GOT3 (cell line): ENCODE measurements around the gene RBM44.
"Not testable (repeated sequence)": the region's sequence is repeated elsewhere in the genome, so short reads cannot be mapped to it uniquely, and the experiment has no call there.

Experiments used
- DNase-seq: peaks from one replicate; lab custom pipeline; 2025; ENCODE audit warnings: mixed read lengths; lab: John Stamatoyannopoulos, UW

Gene RBM44

GRCh38 chr2:237774811-237775553, 23.6 kb upstream of the RBM44 start:
- no peak for DNase-seq

GRCh38 chr2:237779521-237779920, 19.1 kb upstream of the RBM44 start:
- no peak for DNase-seq

- no peak for DNase-seq
These were observed 16.4 kb upstream of the RBM44 start for GRCh38 chr2:237782181-237782580.

- not testable (repeated sequence) for DNase-seq
These were observed 14.9 kb upstream of the RBM44 start for GRCh38 chr2:237783678-237784077.

- no peak for DNase-seq
These were observed 11.6 kb upstream of the RBM44 start for GRCh38 chr2:237786936-237787335.

GRCh38 chr2:237790353-237790752, 8.2 kb upstream of the RBM44 start:
- DNase-seq: no peak

- no peak for DNase-seq
These were observed 6.4 kb upstream of the RBM44 start for GRCh38 chr2:237791977-237792727.

GRCh38 chr2:237797253-237797652, 1.3 kb upstream of the RBM44 start:
- no peak for DNase-seq

- DNase-seq: no peak
These were observed 465 bp downstream of the RBM44 start for GRCh38 chr2:237799060-237799428.

GRCh38 chr2:237801466-237801865, 2.9 kb downstream of the RBM44 start:
- no peak for DNase-seq

- no peak for DNase-seq
These were observed 7.8 kb downstream of the RBM44 start for GRCh38 chr2:237806334-237806733.

GRCh38 chr2:237815637-237816036, 17.1 kb downstream of the RBM44 start:
- no peak for DNase-seq

GRCh38 chr2:237816531-237816930, 18.0 kb downstream of the RBM44 start:
- no peak for DNase-seq

GRCh38 chr2:237818066-237818473, 19.5 kb downstream of the RBM44 start:
- no peak for DNase-seq

GRCh38 chr2:237819231-237819630, 20.7 kb downstream of the RBM44 start:
- no peak for DNase-seq

GRCh38 chr2:237820421-237820820, 21.8 kb downstream of the RBM44 start:
- DNase-seq: no peak

GRCh38 chr2:237823544-237823943, 25.0 kb downstream of the RBM44 start:
- no peak for DNase-seq

GRCh38 chr2:237824085-237824484, 25.5 kb downstream of the RBM44 start:
- no peak for DNase-seq

GRCh38 chr2:237827421-237827987, 28.9 kb downstream of the RBM44 start:
- no peak for DNase-seq

- DNase-seq: no peak
These were observed 31.9 kb downstream of the RBM44 start for GRCh38 chr2:237830522-237830921.

GRCh38 chr2:237833546-237833945, 35.0 kb downstream of the RBM44 start:
- DNase-seq: no peak

- DNase-seq: no peak
These were observed 36.8 kb downstream of the RBM44 start for GRCh38 chr2:237835372-237835771.

GRCh38 chr2:237841051-237841450, 42.5 kb downstream of the RBM44 start:
- DNase-seq: no peak
